AG08395 (cell line): ENCODE results near the gene NPLOC4.
A peak's percentile ranks its signal among the peaks of the same experiment; 100 is the strongest.
"Not testable (repeated sequence)": the region's sequence is repeated elsewhere in the genome, so short reads cannot be mapped to it uniquely, and the experiment has no call there.

Experiments
- DNase-seq: peaks from one replicate; pipeline ENCODE4 v3.0.0; 2012; ENCODE audit warnings: mixed read lengths, low spot score

The NPLOC4 gene

DNA sequence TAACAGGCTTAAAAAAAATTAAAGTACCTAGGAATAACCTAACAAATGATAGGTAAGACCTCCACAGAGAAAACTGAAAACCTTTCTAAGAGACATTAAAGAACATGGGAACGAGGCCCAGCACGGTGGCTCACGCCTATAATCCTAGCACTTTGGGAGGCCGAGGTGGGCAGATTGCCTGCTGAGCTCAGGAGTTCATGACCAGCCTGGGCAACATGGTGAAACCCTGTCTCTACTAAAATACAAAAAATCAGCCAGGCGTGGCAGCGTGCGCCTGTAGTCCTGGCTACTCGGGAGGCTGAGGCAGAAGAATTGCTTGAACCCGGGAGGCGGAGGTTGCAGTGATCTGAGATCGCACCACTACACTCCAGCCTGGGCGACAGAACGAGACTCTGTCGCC, 52.1 kb downstream of the NPLOC4 start:
- DNase-seq: not testable (repeated sequence)

DNA sequence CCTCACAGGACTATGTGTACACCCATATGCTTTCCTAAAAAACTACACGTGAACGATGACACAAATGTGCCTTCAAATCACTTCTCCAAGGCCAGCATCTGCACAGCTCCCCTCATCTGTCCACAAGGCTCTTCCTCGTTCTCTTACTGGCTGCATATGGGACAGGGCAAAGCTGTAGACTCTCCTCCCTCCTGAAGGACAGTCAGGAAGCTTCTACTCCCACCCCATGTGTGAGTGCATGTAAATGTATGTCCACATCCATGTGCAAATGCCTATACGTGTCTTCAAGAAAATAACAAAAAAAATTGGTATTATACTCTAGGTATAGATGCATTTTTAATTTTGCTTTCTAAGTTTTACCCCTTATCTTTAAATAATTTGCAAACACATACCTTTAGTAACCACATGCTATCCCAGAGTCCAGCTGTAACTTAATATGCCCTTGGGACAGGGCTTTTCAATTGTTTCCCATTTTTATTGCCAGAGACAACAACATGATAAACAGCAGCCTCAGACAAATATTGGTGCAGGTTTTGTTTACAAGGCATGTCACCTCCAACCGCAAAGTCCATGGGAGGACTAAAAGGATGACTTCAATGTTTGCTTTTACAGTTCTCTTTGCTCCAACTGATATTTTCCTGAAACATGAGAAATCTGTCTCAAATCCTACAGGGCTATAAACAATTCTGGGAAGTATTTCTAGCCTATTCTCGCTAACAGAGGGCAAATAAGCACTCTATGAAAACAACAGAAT, 53.1 kb downstream of the NPLOC4 start:
- no peak for DNase-seq

DNA sequence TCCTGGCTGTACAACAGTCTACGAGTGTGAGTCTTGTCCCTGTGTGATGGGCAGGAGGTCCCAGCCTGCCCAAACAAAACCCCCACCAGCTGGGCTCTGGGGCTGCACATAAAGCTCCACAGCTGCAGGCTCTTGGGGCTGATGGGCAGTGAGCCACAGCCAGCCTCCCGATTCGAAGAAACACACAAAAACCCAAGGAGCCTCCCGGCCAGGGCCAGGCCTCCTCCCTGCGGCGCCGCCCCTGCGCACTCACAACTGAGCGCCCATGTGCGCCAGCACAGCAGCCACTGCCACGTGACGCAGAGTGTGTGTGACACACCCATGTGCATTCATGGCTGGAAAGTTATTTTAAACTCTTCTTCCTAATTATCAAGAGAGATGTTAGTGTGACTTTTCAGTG, 54.2 kb downstream of the NPLOC4 start:
- DNase-seq: no peak

DNA sequence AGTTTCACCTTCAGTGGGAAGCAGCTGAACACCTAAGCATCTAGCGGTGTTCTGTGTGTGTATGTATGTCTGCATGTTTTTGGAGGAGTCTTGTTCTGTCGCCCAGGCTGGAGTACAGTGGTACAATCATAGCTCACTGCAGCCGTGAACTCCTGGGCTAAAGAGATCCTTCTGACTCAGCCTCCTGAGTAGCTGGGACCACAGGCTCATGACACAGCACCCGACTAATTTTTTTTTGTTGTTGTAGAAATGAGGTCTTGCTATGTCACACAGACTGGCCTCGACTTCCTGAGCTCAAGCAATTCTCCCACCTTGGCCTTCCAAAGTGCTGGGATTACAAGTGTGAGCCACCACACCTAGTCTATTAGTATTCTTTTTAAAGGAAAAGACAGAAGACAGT, 54.6 kb downstream of the NPLOC4 start:
- DNase-seq: no peak

DNA sequence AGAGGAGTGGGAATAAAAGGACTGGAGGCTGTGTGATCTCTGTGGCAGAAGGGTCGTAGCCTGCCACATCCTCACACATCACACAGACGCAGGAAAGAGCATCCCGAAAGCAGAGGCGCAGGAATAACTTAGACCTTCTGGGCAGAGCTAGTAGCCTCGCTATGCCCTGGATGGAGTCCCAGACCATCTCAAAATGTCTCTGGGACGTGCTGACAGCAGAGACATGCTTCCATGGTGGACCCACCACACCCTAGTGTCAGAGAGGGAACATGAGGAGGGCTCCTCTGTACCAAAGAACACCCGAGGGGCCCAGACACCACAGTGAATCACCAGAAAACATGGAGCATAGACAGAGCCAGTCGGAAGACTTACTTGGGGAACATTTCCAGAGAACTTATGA, 55.2 kb downstream of the NPLOC4 start:
- no peak for DNase-seq

DNA sequence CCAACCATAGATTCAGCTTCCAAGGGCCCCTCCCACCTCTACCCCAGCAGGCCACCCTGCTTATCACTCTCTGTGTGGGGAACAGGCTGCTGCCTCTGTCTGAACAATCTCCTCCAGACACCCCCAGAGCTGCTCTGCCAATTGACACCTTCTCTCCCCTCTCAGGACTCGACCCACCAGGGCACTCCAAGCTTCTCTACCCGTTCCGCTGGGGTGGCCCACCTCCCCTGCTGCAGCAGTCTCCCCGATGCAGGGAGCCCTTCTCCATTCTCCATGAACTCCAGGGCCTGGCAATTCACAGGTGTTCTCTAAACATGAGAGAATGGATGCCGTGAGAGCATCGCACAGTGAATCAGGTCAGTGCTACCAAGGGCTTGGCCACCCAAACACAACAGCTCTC, 56.4 kb downstream of the NPLOC4 start:
- no peak for DNase-seq

DNA sequence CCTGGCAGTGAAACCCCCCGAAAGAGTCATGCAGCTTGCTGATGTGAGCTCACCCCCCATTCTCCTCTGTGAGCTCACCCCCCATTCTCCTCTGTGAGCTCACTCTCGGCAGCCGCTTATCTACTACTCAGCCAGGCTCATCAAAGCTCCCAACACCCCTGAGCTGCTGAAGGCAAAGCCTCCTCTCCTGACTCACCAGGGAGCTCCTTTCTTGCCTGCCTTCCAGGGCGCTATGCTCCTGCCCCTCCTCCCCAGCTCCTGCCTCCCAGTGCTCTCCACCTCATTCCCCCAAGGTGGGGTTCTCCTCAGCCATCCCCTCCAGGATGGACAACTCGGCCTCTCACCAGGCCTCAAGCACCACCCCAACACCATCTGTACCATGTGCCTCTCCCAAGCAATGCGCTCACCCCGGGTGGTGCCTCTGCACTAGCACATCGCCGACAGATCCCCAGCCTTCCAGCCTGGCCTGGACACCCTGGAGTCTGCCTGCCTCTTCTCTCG, 57.0 kb downstream of the NPLOC4 start:
- peak; percentile 74 for DNase-seq

DNA sequence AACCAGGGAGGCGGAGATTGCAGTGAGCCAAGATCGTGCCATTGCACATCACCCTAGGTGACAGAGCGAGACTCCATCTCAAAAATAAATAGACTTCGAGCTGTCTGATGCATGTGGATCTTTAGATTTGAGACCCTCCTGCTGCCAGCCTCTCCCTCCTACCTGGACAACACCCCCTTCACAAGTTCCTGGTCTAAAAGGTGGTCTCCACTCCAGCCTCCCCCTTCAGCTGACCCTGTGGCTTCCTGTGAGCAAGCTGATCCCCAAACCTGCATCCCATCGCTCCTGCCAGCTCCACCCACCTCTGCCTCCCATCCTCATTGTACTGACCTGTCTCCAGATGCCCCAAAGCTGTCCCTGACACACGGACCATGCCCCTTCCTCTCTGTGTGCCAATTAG, 57.6 kb downstream of the NPLOC4 start:
- DNase-seq: no peak

DNA sequence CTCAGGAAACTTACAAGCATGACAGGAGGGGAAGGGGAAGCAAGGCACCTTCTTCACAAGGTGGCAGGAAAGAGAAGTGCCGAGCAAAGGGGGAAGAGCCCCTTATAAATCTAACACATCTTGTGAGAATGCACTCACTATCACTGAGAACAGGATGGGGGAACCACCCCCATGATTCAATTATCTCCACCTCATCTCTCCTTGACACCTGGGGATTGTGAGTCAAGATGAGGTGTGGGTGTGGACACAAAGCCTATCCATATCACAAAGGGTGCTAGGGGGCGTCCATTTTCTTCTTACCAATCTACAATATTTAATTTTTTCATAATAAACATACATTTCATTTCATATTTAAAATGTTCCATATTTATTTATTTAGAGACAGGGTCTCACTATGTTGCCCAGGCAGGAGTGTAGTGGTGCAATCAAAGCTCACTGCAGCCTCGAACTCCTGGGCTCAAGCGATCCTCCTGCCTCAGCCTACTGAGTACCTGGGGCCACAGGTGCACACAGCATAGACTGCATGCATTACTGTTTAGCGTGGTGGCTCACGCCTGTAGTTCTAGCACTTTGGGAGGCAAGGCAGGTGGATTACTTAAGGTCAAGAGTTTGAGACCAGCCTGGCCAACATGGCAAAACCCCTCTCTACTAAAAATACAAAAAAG, 58.2 kb downstream of the NPLOC4 start:
- DNase-seq: no peak

DNA sequence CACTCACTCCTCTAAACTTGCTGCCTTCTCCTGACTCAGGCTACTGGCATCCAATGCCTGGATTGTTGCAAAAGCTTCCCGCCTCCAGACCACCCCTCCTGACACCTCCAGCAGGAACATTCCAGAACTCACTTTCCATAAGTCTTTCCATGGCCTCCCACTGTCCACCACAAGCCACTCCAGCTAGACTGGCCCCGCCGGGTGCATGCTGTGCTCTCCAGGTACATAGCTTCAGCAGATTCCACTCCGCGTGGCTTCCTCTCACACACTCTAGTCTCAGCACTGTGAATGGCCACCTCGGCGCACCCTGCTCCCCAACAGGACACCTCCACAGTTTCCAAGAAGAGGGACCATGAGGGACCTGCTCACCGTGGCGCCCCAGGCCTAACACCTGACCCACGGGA, 58.9 kb downstream of the NPLOC4 start:
- DNase-seq: no peak

DNA sequence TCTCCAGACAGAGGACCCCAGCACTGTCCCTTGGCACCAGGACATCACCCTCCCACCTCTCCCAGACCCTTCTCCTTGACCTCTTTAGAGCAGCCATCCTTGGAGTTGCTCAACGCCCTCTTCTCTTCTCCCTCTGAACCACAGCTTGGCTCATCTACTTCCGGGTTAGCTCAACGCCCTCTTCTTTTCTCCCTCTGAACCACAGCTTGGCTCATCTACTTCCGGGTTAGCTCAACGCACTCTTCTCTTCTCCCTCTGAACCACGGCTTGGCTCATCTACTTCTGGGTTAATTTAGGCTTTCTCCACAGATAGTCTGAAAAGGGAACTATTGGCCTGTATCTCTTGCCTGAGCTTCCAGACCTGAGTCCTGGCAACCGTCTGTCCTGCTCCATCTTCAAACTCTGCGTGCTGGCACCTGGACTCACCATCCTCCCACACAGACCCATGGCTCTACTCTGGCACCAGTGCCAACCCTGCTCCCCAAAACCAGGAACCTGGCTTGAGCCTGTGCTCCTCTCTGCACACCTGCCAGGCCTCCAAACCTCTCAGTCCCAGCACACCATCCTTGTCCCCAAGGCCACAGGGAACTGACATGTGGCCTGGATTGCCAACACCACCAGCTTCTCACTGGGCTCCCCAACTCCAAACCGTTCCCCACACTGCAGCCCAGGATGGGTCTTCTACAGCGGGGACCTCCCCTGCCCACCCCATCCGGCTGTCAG, 59.5 kb downstream of the NPLOC4 start:
- no peak for DNase-seq

DNA sequence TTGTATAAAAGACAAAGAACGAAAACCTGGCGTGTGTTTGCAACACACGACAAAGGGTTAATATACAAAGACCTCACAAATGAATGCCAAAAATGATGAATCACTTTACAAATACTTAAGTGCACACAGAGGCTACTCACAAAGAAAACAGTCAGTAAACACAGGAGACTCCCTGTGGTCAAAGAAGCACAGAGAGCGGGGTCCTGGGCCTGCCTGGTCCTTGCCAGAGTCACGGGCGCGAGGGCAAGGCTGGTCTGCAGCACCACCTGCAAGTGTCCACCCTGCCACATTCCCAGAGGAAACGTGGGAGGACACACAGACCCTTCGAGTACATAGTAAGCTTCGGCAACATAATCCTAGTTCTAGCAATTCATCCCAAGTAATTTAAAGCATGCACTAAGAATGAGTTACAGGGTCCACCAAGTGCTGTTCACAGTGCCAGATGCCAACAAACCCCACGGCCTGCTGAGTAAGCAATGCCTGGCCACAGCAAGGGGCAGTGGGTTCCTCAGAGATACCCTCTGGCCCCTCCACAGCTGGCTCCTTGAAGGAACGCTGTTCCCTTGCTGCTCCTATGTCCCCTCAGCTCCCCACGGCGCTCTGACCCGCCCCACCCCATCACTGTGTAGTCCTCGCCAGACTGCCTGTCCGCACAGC, 60.2 kb downstream of the NPLOC4 start:
- peak; percentile 75 for DNase-seq

DNA sequence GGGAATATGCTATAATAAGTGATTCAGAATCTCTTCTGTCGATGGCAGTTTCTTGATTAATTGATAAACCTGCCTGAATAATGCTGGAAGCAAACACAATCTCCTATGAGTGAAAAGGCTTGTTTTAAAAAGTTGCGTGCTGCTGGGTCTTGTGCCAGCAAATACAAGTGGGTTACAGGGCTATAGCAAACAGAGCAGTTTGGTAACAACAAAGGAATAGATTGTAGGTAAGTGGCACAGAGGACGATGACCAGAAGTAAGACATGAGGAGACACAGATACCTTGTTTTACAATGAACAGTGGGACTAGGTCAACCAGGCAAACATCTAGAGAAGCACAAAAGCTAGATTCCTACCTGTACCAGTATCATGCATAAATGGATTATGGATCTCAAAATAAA, 61.1 kb downstream of the NPLOC4 start:
- DNase-seq: no peak

DNA sequence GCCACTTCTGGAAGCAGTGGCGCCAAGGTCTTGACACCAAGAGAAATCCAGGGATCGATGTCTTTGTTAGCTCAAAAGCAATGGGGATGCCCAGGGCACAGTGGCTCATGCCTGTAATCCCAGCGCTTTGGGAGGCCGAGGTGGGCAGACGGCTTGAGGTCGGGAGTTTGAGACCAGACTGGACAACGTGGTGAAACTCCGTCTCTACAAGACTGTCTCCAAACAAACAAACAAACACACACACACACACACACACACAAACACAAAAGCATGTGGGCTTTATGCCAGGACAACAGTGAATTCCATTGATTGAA, 62.3 kb downstream of the NPLOC4 start:
- no peak for DNase-seq

DNA sequence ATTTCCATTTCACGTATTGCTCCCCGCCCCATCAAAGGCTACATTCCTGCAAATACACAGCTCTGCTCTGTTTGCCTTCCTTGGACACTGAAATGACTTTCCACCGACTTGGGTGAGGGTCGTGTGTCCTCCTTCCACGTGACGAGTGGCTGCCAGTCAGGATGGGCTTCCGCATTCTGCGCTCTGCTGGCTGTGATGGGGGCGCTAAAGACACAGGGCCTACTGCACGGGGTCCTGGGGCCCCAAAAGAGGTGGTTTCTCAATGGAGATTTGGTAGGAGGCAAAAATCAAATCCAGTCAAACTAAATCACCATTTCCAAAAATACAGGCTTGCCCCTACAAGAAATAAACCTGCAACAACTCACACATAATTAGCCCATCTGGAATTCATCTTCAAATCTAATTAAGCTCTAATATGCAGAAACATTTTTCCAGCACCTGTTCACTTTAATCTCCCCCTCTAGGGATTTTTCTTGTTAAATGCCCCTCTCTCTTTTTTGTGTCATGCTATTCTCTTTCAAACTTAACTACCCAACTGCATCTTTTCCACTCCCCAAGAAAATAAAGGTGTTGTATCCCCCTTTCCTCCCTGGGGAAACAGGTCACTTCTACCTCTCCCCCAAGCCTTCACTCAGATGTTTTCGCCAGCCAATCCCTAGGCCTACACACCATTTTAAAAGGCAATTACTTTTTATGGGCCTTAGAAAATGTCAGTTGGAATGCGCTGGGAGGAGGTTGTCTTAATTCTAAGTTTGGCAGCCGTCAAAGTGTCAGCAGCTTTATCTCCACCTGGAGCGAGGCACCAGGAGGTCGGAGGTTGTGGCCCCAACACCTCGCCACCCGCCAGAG, 62.9 kb downstream of the NPLOC4 start:
- DNase-seq: no peak

DNA sequence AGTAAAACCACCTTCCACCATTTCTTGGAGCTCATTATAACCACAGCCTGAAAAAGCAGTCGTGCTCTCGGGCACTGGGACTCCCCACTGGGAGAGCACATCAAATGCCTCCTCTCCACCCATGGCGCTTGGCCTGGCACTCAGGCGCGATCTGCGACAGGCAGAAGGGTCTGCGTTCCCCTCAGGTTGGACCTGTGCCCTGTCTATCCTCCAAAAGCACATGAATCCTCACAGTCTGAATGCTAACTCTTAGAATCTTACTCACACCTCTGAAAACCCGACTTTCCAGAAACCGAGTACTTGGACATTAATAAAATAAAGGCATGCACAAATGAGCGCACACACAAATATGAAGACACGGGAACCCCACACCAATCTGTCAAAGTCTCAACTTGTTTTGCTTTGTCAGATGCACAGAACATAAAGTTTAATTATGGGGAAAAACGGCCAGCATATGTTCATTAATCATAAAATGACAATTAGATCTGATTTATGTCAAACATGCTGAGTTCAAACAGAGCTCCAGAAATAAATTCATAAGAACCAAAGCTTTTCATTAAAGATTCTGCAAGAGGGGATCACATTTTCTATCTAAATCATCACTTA, 64.2 kb downstream of the NPLOC4 start:
- DNase-seq: no peak

DNA sequence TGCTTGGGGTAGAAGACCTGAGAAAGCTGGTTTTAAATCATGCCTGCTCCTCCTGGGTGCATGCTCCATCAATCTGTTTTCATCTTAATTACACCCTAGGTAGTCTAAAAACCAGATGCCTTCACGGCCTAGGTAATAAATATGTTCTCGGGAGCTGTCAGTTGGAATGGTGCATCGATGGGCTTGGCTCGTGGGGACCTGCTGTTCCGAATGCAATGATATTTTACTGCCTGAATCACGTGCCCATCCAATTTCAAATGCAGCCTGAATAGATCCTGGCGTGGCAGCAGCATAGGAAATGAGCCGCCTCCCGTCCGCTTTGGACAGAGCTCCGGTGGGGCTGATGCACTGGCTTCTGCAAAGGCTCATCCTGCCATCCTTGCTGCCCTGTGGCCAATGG, 65.9 kb downstream of the NPLOC4 start:
- no peak for DNase-seq

DNA sequence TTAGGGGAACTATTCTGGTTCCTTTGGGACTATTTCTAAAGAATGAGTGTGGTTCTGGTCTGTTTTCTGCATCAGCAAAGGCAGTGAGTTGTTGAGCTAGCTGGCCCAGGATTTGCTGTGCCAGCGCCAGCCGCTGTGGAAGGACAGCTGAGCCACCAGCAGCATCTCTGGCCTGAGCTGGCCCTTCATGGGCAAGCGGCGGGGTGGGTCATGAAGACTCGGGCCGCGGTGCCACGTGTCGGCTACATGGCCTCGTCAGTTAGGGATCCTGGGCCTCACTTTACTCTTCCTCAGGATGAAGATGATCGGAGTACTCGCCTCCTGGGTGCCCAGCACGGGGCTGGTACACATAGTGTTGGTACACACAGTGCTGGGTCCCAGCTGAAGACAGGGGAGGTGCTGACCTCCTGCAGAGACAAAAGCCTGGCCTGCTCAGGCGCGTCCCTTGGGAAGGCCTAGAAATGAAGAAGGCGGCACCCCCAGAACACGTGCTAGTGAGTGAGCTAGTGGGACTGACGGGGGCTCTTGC, 66.9 kb downstream of the NPLOC4 start:
- DNase-seq: no peak

DNA sequence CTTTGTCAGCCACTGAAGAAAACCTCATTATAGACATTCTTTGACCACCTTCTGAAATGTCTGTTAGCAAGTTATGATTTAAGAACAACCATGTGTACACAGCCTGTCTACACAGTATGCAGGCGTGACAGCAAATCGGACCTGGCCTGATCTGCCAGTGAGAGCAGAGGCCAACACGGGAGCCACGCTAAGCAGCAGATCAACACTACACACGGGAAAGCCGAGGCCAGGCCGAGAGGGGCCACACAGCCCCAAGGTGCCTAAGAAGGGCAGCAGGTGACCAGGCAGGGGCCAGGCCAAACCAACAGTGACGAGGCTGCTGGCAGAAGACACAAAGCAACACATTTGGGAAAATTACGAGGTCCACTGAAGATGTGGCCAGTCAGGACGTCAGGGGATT, 68.5 kb downstream of the NPLOC4 start:
- no peak for DNase-seq

DNA sequence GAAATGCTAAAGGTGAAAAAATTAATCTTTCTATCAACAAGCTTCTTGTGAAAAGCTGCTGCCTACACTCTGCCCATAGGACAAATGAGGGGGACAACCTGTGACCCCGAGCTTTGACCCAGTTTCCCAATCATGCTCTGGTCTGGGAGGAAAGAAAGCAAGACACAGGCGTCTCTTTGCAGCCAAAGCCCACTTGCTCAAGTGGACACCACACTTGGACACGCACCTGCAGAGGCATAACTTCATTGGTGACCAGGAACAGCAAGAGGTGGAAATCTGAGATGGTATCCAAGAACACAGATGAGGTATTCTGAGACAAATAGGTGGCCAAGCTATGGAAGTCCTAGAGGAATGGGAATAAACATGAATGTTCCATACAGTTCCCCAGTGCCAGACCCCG, 69.7 kb downstream of the NPLOC4 start:
- DNase-seq: no peak
